Esophagus (tissue), 2 donors: ENCODE data around the gene RPS28. TPM values are rescaled to one million over a fixed set of nuclear protein-coding genes. Genes with fewer than 3 reads are reported as not detected.

Source experiments
- H3K27ac ChIP-seq, 2 donors: one replicate each; pipeline ENCODE4 v1.5.1; 2013; ENCODE audit warnings: low read depth in 2 of 2, mild to moderate bottlenecking in 2 of 2, inconsistent platforms in 1 of 2, low read length in 1 of 2, moderate library complexity in 1 of 2
- H3K27me3 ChIP-seq, 2 donors: one replicate each; pipeline ENCODE4 v1.6.1; 2013; ENCODE audit warnings: low read length in 2 of 2, control low read depth in 1 of 2, mild to moderate bottlenecking in 1 of 2; ENCODE audit not compliant: insufficient read depth in 2 of 2, control insufficient read depth in 1 of 2
- H3K36me3 ChIP-seq, 2 donors: one replicate each; pipeline ENCODE4 v1.6.1; 2013; ENCODE audit warnings: low read length in 1 of 2; ENCODE audit not compliant: control insufficient read depth in 2 of 2, insufficient read depth in 2 of 2
- H3K4me1 ChIP-seq, 2 donors: one replicate each; pipeline ENCODE4 v1.6.1; 2013; ENCODE audit warnings: low read length in 1 of 2; ENCODE audit not compliant: control insufficient read depth in 2 of 2, insufficient read depth in 2 of 2
- H3K4me3 ChIP-seq, 2 donors: one replicate each; pipeline ENCODE4 v1.5.1; 2013; ENCODE audit warnings: low read length in 2 of 2, mild to moderate bottlenecking in 2 of 2, low read depth in 1 of 2, moderate library complexity in 1 of 2
- H3K9me3 ChIP-seq, 2 donors: one replicate each; pipeline ENCODE4 v1.6.1; 2013; ENCODE audit warnings: mild to moderate bottlenecking in 2 of 2, low read depth in 1 of 2, low read length in 1 of 2, moderate library complexity in 1 of 2; ENCODE audit not compliant: control insufficient read depth in 2 of 2, insufficient read depth in 1 of 2
- whole genome bisulfite sequencing, 2 donors: extraction: QIAGEN DNeasy Blood & Tissue Kit; methylation state at CpG; one replicate each; pipeline ENCODE4 v1.1.7; 2013; 5-methylcytosine and 5-hydroxymethylcytosine counted together
- polyA plus RNA-seq, 2 donors: library from polyadenylated mRNA; stranded (reverse); fragments of 200-250 nt; gene quantifications; one replicate each; pipeline ENCODE4 v1.2.3, GENCODE V29; 2013
- donor health status: healthy with polysubstance abuse.
- donor health status: Bipolar disorder and iron deficiency.

The RPS28 gene
- polyA plus RNA-seq, 2 donors: 725 to 804 TPM

GRCh38 chr19:8355631-8356402, 34.5 kb downstream of the RPS28 start:
- H3K27ac ChIP-seq: no peak overlapping the region

GRCh38 chr19:8357007-8357521, 35.8 kb downstream of the RPS28 start:
- Histone ChIP-seq H3K9me3 (peaks cover 0 to 3% of the 10 kb centered on the region in 2 donors), H3K27ac (no peak overlapping the region), H3K27me3 (no peaks in the 10 kb centered on the region), H3K4me1 (no peaks in the 10 kb centered on the region), H3K36me3 (no peaks in the 10 kb centered on the region), H3K4me3 (no peak overlapping the region)
- 65 to 74% methylated on average over 4 of the region's 4 CpGs for WGBS, 2 donors

More at GRCh38 chr19:8355631-8356402, 34.5 kb downstream of the RPS28 start:
- Histone ChIP-seq H3K4me3 (no peak overlapping the region), H3K4me1 (no peaks in the 10 kb centered on the region), H3K36me3 (no peaks in the 10 kb centered on the region), H3K9me3 (peaks cover 0 to 3% of the 10 kb centered on the region in 2 donors), H3K27me3 (no peaks in the 10 kb centered on the region)
- WGBS, 2 donors: 68 to 69% methylated on average over 6 of the region's 6 CpGs

- WGBS, 2 donors: 89% methylated on average over 6 of the region's 6 CpGs
- no peak overlapping the region for H3K27ac ChIP-seq
- H3K4me1 ChIP-seq: peaks cover 0 to 3% of the 10 kb centered on the region in 2 donors
These were observed 37.7 kb downstream of the RPS28 start for GRCh38 chr19:8358948-8359347.

DNA sequence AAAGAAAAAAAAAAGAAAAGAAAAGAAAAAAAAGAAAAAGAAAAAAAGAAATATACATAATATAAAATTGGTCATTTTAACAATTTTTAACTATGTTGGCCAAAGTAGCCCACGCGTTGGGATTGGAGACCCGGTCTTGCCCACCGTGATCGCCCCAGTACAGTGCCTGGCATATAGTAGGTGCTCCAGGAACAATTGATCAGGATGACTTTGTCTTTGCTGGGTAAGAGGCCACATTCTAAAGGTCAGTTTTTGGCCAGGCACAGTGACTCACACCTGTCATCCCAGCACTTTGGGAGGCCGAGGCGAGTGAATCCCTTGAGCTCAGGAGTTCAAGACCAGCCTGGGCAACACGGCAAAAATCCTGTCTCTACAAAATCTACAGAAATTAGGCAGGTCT, 38.9 kb downstream of the RPS28 start:
- WGBS, 2 donors: 75 to 85% methylated on average over 8 of the region's 8 CpGs
- H3K4me3 ChIP-seq: no peak overlapping the region
- no peak overlapping the region for H3K27ac ChIP-seq
- H3K9me3 ChIP-seq: peaks cover 0 to 3% of the 10 kb centered on the region in 2 donors
- H3K27me3 ChIP-seq: no peaks in the 10 kb centered on the region
- peaks cover 0 to 7% of the 10 kb centered on the region in 2 donors for H3K4me1 ChIP-seq
- no peaks in the 10 kb centered on the region for H3K36me3 ChIP-seq

More at GRCh38 chr19:8358948-8359347, 37.7 kb downstream of the RPS28 start:
- no peaks in the 10 kb centered on the region for H3K36me3 ChIP-seq
- H3K27me3 ChIP-seq: no peaks in the 10 kb centered on the region
- no peak overlapping the region for H3K4me3 ChIP-seq
- peaks cover 0 to 3% of the 10 kb centered on the region in 2 donors for H3K9me3 ChIP-seq

DNA sequence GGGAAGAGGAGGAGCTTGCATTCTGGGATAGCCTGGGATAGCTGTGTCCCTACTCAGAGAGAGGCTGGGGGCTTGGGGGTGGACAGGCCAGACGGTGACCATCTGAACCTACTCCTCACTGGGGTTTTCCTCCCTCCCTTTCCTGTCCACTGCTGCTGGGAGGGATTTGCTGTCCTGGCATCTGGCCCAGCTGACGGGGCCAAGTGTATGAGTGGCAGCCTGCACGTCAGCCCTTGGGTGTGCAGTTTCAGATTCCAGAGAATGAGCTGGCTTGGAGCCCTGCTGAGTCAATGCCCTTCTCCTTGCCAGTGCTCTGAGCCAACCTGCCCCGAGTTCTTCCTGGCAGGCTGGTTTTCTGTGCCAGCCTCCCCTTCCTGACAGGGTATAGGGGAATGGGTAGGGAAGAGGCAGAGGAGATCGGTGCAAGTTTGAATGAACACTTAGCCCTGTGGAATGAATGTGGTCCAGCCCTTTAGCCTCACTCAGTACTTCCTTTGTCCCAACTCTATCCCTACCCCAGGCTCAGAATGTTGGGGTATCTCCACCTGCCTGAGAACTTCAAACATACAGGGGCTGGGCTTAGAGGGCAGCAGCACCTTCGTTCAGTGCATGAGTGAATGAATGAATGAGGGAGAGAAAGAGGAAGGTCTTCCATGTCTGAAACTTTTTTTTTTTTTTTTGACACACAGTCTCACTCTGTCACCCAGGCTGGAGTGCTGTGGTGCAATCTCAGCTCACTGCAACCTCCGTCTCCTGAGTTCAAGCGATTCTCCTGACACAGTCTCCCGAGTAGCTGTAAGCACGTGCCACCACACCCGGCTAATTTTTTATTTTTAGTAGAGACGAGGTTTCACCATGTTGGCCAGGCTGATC, 40.9 kb downstream of the RPS28 start:
- Histone ChIP-seq H3K27me3 (no peaks in the 10 kb centered on the region), H3K27ac (peak overlapping the region; percentile 98), H3K9me3 (no peaks in the 10 kb centered on the region), H3K4me1 (peaks cover 0 to 11% of the 10 kb centered on the region in 2 donors), H3K4me3 (no peak overlapping the region), H3K36me3 (no peaks in the 10 kb centered on the region)
- 24 to 27% methylated on average over 12 of the region's 12 CpGs for WGBS, 2 donors

- Histone ChIP-seq H3K27me3 (no peaks in the 10 kb centered on the region), H3K9me3 (no peaks in the 10 kb centered on the region), H3K4me1 (peaks cover 0 to 13% of the 10 kb centered on the region in 2 donors), H3K4me3 (peak within 1 kb of the TSS; percentile 58 to 67), H3K36me3 (peaks cover 0 to 5% of the 10 kb centered on the region in 2 donors), H3K27ac (peak within 1 kb of the TSS; percentile 98)
- 1 to 2% methylated on average over 79 to 81 of the region's 81 CpGs for WGBS, 2 donors
These were observed 42.8 kb downstream of the RPS28 start, which contains the start of gene ANGPTL4 for GRCh38 chr19:8363803-8364771. ANGPTL4 (plus strand) TSS chr19:8364155; CDS start chr19:8364322, 167 bp downstream.

GRCh38 chr19:8366121-8366581, 44.9 kb downstream of the RPS28 start:
- Histone ChIP-seq H3K4me3 (peak overlapping the region in 1 of 2 donors; percentile 30), H3K36me3 (peaks cover 0 to 8% of the 10 kb centered on the region in 2 donors), H3K27ac (no peak overlapping the region), H3K4me1 (peaks cover 0 to 13% of the 10 kb centered on the region in 2 donors), H3K27me3 (no peaks in the 10 kb centered on the region), H3K9me3 (no peaks in the 10 kb centered on the region)
- 94 to 96% methylated on average over 11 of the region's 11 CpGs for WGBS, 2 donors

DNA sequence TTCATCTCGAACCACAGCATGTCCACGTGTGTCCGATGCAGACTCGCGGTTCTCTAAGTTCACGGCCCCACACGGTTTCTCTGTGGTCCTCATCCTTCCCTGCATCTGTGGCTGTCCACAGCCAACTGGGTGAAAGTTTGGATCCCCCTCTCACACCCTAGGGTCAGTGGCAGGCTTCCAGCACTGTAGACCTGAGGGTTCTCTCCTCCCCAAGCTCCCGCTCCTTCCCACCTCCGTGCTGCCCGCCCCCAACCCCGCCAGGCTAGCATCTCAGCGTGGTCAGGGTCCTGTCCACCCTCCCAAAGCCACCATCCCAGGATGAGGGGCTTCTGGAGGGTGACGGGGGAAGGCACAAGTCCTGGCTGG, 45.6 kb downstream of the RPS28 start:
- 61% methylated on average over 13 of the region's 13 CpGs for WGBS, 2 donors
- Histone ChIP-seq H3K9me3 (no peaks in the 10 kb centered on the region), H3K27me3 (no peaks in the 10 kb centered on the region), H3K27ac (peak overlapping the region in 1 of 2 donors; percentile 21), H3K4me1 (peaks cover 0 to 13% of the 10 kb centered on the region in 2 donors), H3K36me3 (peaks cover 0 to 11% of the 10 kb centered on the region in 2 donors), H3K4me3 (no peak overlapping the region)
